RPMI8226 (cell line): ENCODE measurements around the gene DHX38.

Source experiments
- DNase-seq: peaks from one replicate; pipeline ENCODE4 v3.0.0-alpha.2; 2015

The DHX38 gene

GRCh38 chr16:72084445-72084844, 9.2 kb upstream of the DHX38 start:
- no peak for DNase-seq

DNA sequence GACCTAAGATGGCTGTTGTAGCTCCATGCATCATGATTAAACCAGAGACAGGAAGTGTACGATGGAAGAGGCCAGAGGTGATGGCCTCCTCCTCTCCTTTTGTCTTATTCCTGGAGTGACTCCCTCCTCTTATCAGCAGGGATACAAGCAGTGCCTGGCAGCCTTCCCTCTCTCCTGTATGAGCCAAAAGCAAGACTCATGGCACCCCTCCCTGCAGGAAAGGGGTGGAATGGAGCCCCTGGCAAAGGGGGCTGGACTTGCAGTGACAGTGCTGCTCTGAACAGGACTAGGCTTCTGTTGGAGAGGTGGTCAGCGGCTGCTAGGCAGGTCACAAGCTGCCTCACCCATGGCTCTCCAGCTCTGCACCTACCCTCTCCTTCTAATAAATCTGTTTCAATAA, 8.6 kb upstream of the DHX38 start:
- DNase-seq = no peak

- DNase-seq = no peak
Observed at GRCh38 chr16:72091217-72091616, 2.4 kb upstream of the DHX38 start.

DNA sequence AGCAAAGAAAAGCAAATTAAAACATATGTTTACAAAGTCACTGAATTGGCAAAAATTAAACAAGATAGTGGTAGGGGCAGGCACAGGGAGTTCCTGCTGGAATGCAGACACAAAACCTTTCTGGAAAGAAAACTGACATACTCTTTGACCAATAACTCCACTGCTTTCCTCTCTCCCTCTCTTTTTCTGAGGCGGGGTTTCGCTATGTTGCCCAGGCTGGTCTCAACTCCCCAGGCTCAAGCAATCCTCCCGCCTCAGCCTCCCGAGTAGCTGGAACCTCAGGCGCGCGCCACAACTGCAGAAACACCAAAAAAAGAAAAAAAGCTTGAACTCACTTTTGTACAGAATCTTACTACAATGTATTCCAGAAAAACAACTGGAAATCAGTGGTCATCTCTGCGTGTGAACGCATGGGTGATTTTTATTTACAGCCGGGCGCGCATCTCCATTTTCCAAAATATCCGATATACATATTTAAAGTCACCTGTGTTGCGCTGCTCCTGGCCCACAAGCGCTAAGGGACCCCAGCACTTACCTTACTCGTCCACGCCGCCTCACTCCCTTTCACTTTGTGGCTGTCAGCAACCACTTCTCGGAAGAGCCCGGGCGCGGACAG, 707 bp upstream of the DHX38 start:
- peak; percentile 39 for DNase-seq

DNA sequence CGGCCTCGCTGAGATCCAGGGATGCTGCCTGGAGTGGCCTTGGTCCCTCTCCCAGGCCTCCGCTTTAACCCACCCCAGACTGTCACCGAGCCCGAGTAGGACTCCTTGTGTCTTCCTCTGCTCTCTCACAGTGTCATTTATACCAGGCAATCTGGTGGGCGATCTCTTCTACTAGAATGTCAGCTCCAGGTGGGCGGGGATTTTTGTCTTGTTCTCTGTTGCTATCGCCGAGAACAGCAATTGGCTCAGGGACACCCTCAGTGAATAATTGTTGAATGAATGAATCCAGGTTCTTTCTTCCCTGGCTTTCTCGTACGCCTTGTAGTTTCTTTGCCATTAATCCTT, 591 bp downstream of the DHX38 start:
- no peak for DNase-seq

GRCh38 chr16:72098936-72099335, 5.3 kb downstream of the DHX38 start:
- DNase-seq = no peak

DNA sequence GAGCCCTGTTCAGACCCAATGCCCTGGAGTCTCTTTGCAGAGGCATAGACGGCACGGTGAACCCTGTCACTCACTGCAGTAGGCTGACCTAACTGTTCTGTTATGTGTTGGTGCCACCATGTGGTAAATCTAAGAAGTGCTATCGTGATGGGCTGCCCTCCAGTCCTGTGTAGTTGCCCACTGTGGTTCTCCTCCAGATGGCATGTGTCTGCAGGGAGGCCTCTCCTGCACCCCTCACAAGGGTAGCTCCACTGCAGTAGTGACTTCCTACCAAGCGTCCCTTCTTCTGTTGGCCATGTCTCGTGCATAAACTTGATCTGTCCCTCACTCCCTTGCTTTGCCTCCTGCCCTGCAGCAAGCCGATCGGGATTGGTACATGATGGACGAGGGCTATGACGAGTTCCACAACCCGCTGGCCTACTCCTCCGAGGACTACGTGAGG, 5.8 kb downstream of the DHX38 start:
- DNase-seq = peak; percentile 56

GRCh38 chr16:72101195-72101594, 7.5 kb downstream of the DHX38 start:
- DNase-seq = no peak

DNA sequence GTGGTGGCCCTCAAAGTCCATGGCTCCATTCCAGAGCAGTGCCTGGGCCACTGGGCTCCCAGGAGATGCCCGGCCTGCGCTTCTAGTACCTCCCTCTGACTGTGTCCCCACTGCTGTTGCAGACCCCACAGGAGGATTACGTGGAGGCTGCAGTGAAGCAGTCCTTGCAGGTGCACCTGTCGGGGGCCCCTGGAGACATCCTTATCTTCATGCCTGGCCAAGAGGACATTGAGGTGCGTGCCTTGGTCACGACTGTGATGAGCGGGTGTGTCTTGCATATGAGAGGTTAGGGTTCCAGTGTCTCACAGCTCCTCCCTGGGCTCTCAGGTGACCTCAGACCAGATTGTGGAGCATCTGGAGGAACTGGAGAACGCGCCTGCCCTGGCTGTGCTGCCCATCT, 11.3 kb downstream of the DHX38 start:
- DNase-seq = no peak

- DNase-seq = no peak
Observed at GRCh38 chr16:72105978-72106377, 12.3 kb downstream of the DHX38 start.

DNA sequence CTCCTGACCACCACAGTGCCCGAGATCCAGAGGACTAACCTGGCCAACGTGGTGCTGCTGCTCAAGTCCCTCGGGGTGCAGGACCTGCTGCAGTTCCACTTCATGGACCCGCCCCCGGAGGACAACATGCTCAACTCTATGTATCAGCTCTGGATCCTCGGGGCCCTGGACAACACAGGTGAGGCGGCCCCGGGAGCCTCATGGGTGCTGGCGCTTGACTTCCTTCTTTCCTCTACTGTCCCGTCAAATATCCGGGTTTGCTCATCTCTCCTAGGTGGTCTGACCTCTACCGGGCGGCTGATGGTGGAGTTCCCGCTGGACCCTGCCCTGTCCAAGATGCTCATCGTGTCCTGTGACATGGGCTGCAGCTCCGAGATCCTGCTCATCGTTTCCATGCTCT, 13.7 kb downstream of the DHX38 start:
- DNase-seq = no peak

DNA sequence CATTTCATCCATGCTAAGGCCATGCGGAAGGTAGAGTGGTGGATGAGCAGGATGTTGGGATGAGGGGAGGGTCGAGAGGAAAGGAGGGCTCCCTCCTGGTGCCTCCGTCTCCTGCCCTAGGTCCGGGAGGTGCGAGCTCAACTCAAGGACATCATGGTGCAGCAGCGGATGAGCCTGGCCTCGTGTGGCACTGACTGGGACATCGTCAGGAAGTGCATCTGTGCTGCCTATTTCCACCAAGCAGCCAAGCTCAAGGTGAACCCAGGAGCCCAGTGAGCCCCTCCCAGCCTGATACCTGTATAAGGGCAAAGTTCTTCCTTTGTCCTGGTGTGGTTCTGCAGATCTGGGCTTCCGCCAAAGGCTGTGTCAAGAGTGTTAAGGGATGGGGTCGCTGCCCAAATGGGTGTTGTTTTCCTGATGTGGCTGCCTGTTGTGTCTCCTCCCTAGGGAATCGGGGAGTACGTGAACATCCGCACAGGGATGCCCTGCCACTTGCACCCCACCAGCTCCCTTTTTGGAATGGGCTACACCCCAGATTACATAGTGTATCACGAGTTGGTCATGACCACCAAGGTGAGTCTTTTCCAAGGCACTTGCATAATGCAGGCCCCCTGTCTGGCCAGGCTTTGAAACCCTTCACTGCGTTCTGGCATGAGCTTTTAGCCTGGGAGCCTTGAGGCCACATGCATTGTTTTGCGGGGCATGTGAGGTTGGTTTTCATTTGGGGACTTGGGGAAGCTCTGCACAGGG, 14.9 kb downstream of the DHX38 start:
- DNase-seq = no peak

DNA sequence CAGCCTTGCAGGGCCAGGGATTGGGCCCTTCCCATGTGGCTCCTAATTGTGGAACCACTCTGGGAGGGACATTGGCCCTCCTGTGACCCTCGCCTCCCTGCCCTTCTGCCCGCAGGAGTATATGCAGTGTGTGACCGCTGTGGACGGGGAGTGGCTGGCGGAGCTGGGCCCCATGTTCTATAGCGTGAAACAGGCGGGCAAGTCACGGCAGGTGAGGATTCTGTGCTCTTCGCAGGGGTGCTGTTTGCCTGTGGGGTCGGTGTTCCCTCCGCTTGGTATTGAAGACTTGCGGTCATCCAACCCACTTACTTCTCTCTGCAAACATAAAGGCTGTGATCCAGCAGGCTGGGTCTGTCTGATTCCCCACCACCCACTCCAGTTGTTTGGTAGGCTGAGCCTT, 15.7 kb downstream of the DHX38 start:
- no peak for DNase-seq

DNA sequence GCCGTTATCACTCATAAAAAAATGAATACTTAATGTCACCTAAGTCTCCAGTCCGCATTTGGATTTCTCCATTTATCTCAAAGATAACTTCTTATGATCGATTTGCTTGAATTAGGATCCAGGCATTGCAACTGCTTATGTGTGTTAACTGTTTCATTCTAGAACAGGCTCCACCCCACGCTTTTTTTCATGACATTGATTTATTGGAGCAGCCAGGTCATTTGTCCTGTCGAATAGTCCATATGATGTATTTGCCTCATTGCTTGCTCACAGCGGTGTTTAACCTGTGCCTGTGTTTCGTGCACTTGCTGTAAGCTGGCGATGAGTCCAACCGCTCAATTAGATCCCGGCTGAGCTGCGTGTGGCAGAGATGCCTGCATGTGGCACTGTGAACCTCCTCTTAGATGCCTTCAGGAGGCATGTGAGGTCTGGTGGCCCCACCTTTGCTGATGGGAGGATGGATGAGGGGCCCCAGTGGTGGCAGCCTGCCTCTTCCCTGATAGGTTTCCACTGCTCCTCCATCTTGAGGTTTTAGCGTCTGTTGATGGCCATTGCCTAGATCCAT, 16.4 kb downstream of the DHX38 start:
- DNase-seq = no peak

- DNase-seq = no peak
Observed at GRCh38 chr16:72110662-72111615, 17.3 kb downstream of the DHX38 start.

DNA sequence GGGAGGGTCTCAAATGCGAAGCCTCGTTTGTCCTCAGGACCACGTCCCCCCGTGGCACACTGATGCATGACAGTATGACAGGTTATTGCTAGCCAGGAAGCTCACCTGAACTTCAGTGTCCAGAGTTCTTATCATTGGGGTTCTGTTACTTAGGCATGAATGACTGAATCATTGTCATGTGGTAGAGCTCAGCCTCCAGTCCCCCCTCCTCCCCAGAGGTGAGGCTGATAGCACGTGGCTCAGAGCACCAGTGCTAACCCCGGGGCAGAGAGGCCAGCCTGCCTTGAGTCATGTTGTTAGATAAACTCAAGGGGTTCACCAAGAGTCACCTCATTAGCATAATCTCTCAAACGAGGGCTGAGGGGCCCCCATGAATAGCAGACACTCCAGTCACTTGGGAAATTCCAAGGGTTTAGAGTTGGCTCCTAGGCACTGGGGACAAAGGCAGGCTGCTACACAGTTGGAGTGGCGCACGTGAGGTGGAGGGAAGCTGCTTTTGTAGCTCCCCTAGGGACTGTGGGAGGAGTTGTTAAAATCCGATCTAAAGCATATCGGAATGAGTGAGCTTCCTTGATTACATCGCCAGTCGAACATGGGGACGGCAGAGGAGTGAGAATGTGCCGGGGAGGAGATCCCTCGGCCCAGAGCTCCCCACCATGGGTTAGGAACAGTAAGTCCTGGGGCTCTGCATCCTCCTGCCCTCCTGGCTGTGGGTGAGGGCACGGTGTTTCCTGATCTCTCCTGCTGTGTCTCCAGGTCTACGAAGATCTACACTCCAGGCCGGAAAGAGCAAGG, 18.2 kb downstream of the DHX38 start:
- no peak for DNase-seq

DNA sequence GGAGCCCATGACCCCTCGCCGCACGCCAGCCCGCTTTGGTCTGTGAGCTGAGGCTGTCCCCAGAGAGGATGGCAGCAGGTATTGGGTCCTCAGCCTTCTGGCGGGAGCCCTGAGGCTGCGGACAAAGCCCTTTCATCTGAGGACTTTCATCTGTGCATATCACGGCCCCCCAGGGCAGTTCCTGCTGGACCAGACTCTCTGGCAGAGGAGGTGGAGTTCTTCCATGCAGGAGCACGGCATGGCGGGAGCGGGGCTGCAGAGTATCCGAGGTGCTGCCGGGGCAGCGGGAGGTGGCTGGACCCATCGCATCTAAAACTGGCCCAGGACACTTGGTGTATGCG, 18.8 kb downstream of the DHX38 start:
- DNase-seq = no peak

DNA sequence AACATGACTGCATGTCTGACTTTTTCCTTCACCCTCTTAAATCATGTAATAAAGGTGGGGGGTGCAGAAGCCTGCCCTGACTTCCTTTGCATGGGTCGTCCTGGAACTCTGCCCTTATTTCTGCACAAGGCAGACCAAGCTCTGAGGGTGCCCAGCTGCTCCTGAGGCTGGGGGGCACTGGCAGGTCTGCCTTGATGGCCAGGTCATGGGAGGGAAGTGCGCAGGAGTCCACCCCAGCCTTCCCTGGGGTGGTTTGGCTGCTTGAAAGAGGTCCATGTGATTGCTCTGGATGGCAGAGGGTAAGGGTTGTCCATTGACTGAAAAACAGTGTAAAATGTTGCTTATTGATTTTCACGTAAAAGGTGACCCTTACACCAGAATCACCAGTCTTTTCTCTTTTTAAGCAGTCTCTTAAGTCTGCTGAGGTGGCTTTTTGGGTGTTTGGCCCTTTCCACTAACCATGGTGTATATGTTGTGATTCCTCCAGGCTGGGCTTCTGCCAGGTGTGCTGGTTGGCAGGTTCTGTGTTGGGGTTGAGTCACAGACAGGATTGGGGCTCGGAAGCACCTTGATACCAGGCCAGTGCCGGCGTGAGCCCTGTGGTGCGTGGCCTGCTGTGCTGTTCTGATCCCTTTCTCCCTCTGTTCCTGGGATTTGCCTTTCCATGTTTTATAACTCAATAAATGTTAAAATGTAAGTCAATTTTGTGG, 19.4 kb downstream of the DHX38 start:
- DNase-seq = no peak

- no peak for DNase-seq
Observed at GRCh38 chr16:72113616-72113945, 19.9 kb downstream of the DHX38 start.

- no peak for DNase-seq
Observed at GRCh38 chr16:72120026-72120425, 26.4 kb downstream of the DHX38 start.

GRCh38 chr16:72122308-72122707, 28.7 kb downstream of the DHX38 start:
- DNase-seq = no peak

DNA sequence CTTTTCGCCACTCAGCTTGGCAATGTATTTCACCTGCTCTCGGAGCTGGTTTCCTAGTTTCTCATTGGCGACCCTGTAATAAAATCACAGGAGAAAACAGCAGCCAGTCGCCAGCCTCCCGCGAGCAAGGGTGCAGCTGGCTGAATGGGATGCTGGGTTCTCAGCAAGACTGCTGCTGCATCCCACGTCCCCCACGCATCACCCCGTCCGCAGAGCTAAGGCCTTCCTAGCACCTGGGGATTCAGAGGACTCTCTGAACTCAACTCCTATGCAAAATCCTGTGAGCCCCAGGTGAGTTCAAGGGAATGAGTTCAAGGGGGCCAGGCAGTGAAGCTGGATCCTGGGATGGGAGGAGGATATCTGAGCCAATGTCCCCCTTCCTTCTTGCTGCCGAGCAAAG, 29.3 kb downstream of the DHX38 start:
- DNase-seq = no peak
